ENCODE data around the gene JUN. TPM values are rescaled to one million over a fixed set of nuclear protein-coding genes. Genes with fewer than 3 reads are reported as not detected.

JUN gene
- polyA plus RNA-seq, 3 donors = 29.3 to 330 (median 31.3) TPM

DNA sequence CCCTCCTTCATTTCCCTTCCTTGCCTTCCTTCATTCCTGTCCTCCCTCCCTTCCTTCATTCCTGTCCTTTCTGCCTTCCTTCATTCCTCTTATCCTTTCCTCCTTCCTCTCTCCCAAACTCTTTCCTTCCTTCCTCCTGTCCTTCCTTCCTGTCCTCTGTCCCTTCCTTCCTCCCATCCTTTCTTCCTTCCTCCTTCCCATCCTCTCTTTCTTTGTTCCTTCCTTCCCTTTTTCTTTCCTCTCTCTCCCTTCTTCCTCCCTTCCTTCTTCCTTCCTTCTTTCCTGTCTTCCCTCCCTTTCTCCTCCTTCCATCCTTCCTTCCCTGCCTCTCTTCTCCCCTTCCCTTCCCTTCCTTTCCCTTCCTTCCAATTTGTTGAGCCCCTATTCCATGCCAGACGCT, 15.8 kb upstream of the JUN start:
- Mint-ChIP-seq H3K27me3 (ENCODE audit: low read depth in 3 of 3) (peaks cover 1 to 5% (median 3%) of the 10 kb centered on the region in 3 donors), H3K27ac (peak overlapping the region in 2 of 7 donors; percentile 28 to 74)
- TF ChIP-seq, protein P1, sequence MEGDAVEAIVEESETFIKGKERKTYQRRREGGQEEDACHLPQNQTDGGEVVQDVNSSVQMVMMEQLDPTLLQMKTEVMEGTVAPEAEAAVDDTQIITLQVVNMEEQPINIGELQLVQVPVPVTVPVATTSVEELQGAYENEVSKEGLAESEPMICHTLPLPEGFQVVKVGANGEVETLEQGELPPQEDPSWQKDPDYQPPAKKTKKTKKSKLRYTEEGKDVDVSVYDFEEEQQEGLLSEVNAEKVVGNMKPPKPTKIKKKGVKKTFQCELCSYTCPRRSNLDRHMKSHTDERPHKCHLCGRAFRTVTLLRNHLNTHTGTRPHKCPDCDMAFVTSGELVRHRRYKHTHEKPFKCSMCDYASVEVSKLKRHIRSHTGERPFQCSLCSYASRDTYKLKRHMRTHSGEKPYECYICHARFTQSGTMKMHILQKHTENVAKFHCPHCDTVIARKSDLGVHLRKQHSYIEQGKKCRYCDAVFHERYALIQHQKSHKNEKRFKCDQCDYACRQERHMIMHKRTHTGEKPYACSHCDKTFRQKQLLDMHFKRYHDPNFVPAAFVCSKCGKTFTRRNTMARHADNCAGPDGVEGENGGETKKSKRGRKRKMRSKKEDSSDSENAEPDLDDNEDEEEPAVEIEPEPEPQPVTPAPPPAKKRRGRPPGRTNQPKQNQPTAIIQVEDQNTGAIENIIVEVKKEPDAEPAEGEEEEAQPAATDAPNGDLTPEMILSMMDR (IDR thresholded peaks at IDR 0.05) = no peak

GRCh38 chr1:58798910-58799442, 15.1 kb upstream of the JUN start:
- intact Hi-C loops (cut with micrococcal nuclease) = no loop called here
- Histone ChIP-seq H2AFZ (ENCODE audit: insufficient read depth, low read depth, low read length, poor library complexity, severe bottlenecking) (no peak overlapping the region), H3K79me2 (ENCODE audit: insufficient read depth, low read length) (no peaks in the 10 kb centered on the region), H3K27me3 (ENCODE audit: control insufficient read depth in 2 of 2, insufficient read depth in 2 of 2, low read length in 2 of 2) (peaks cover 0 to 3% of the 10 kb centered on the region in 2 donors), H3K4me1 (ENCODE audit: control insufficient read depth in 1 of 2, insufficient read depth in 2 of 2, low read length in 2 of 2) (no peaks in the 10 kb centered on the region), H3K4me2 (replicated peaks; ENCODE audit: extremely low read depth, low read length, poor library complexity, severe bottlenecking) (no peak overlapping the region), H3K27ac (ENCODE audit: low read depth in 1 of 2, low read length in 2 of 2) (no peak overlapping the region), H3K4me3 (replicated peaks in 1 of 3; ENCODE audit: low read depth in 2 of 3, low read length in 3 of 3) (no peak overlapping the region), H4K20me1 (ENCODE audit: insufficient read depth, low read length) (no peaks in the 10 kb centered on the region), H3K9me3 (replicated peaks in 1 of 2; ENCODE audit: control insufficient read depth in 1 of 2, insufficient read depth in 1 of 2, low read length in 2 of 2) (no peaks in the 10 kb centered on the region), H3K36me3 (replicated peaks in 1 of 2; ENCODE audit: control insufficient read depth in 1 of 2, insufficient read depth in 2 of 2, low read length in 2 of 2) (no peaks in the 10 kb centered on the region), H3K9ac (ENCODE audit: insufficient read depth, low read length, poor library complexity, severe bottlenecking) (no peak overlapping the region)
- Mint-ChIP-seq H3K36me3 (no peaks in the 10 kb centered on the region), H3K27ac (no peak overlapping the region), H3K4me3 (no peak overlapping the region), H3K27me3 (ENCODE audit: low read depth in 3 of 3) (peaks cover 3 to 7% (median 5%) of the 10 kb centered on the region in 3 donors), H3K4me1 (peaks cover 2% of the 10 kb centered on the region), H3K9me3 (peaks cover 0 to 5% (median 0%) of the 10 kb centered on the region in 7 donors)
- TF ChIP-seq, protein P1 (IDR thresholded peaks at IDR 0.05) = no peak
- WGBS (ENCODE audit: insufficient coverage) = 100% methylated on average over 1 of the region's 1 CpG
- no peak for DNase-seq

More for the DNA sequence above, 15.8 kb upstream of the JUN start:
- Histone ChIP-seq H3K9me3 (replicated peaks in 1 of 2; ENCODE audit: control insufficient read depth in 1 of 2, insufficient read depth in 1 of 2, low read length in 2 of 2) (no peaks in the 10 kb centered on the region), H3K27ac (ENCODE audit: low read depth in 1 of 2, low read length in 2 of 2) (no peak overlapping the region), H3K4me3 (replicated peaks in 1 of 3; ENCODE audit: low read depth in 2 of 3, low read length in 3 of 3) (no peak overlapping the region), H2AFZ (ENCODE audit: insufficient read depth, low read depth, low read length, poor library complexity, severe bottlenecking) (no peak overlapping the region), H3K36me3 (replicated peaks in 1 of 2; ENCODE audit: control insufficient read depth in 1 of 2, insufficient read depth in 2 of 2, low read length in 2 of 2) (no peaks in the 10 kb centered on the region), H4K20me1 (ENCODE audit: insufficient read depth, low read length) (no peaks in the 10 kb centered on the region), H3K9ac (ENCODE audit: insufficient read depth, low read length, poor library complexity, severe bottlenecking) (no peak overlapping the region), H3K4me1 (ENCODE audit: control insufficient read depth in 1 of 2, insufficient read depth in 2 of 2, low read length in 2 of 2) (no peaks in the 10 kb centered on the region), H3K27me3 (ENCODE audit: control insufficient read depth in 2 of 2, insufficient read depth in 2 of 2, low read length in 2 of 2) (no peaks in the 10 kb centered on the region), H3K4me2 (replicated peaks; ENCODE audit: extremely low read depth, low read length, poor library complexity, severe bottlenecking) (no peak overlapping the region), H3K79me2 (ENCODE audit: insufficient read depth, low read length) (no peaks in the 10 kb centered on the region)
- peaks cover 2% of the 10 kb centered on the region for H3K4me1 Mint-ChIP-seq
- no CpG with 5 or more reads among the region's 1 CpG for WGBS (ENCODE audit: insufficient coverage)
- H3K9me3 Mint-ChIP-seq = peaks cover 0 to 5% (median 0%) of the 10 kb centered on the region in 7 donors
- no peak overlapping the region for H3K4me3 Mint-ChIP-seq
- DNase-seq = no peak
- no peaks in the 10 kb centered on the region for H3K36me3 Mint-ChIP-seq
- intact Hi-C loops (cut with micrococcal nuclease) = no loop called here

Measured in CD14-positive monocyte (primary cell).